Natural killer cell (primary cell): ENCODE data around the gene ARHGAP30. TPM values are rescaled to one million over a fixed set of nuclear protein-coding genes. Genes with fewer than 3 reads are reported as not detected.

Experiments
- ATAC-seq, 3 donors: fragments of 150-1000 bp in 2 of 3; fragments of 200-7000 bp in 1 of 3; cut with Tn5 transposase; 1 replicate in 1 of 3; 2 replicates in 2 of 3; pipeline ENCODE4 v1.10.0; 2021; ENCODE audit warnings: mild to moderate bottlenecking in 2 of 3, moderate library complexity in 2 of 3
- DNase-seq, 2 donors: peaks; one replicate each; pipeline versions ENCODE4 v3.0.0 to v3.0.0-alpha.2; 2013 to 2021; ENCODE audit warnings: mixed read lengths in 1 of 2
- H3K27ac ChIP-seq: one replicate; pipeline ENCODE4 v1.5.1; 2013; ENCODE audit warnings: mild to moderate bottlenecking, low read length
- H3K27me3 ChIP-seq: one replicate; pipeline ENCODE4 v1.6.1; 2013; ENCODE audit warnings: low read length; ENCODE audit not compliant: control insufficient read depth, insufficient read depth
- H3K36me3 ChIP-seq: one replicate; pipeline ENCODE4 v1.6.1; 2013; ENCODE audit warnings: low read length; ENCODE audit not compliant: control insufficient read depth, insufficient read depth
- H3K4me1 ChIP-seq: one replicate; pipeline ENCODE4 v1.6.1; 2013; ENCODE audit warnings: low read length; ENCODE audit not compliant: control insufficient read depth, insufficient read depth
- H3K4me3 ChIP-seq: one replicate; pipeline ENCODE4 v1.5.1; 2013; ENCODE audit warnings: low read length
- H3K9me3 ChIP-seq: one replicate; pipeline ENCODE4 v1.6.1; 2013; ENCODE audit warnings: low read length; ENCODE audit not compliant: control insufficient read depth, insufficient read depth
- H3K27ac Mint-ChIP-seq, 2 donors: one replicate each; pipeline ENCODE4 v1.8.0; 2022; ENCODE audit warnings: mild to moderate bottlenecking in 2 of 2, mixed read lengths in 2 of 2, moderate library complexity in 1 of 2
- H3K27me3 Mint-ChIP-seq, 2 donors: one replicate each; pipeline ENCODE4 v1.8.0; 2022; ENCODE audit warnings: low read depth in 2 of 2, mixed read lengths in 2 of 2
- H3K36me3 Mint-ChIP-seq: one replicate; pipeline ENCODE4 v1.8.0; 2022; ENCODE audit warnings: mixed read lengths
- H3K4me1 Mint-ChIP-seq, 2 donors: one replicate each; pipeline ENCODE4 v1.8.0; 2022; ENCODE audit warnings: mixed read lengths in 2 of 2
- H3K4me3 Mint-ChIP-seq: one replicate; pipeline ENCODE4 v1.8.0; 2022; ENCODE audit warnings: mild to moderate bottlenecking, moderate library complexity, mixed read lengths
- H3K9me3 Mint-ChIP-seq, 2 donors: one replicate each; pipeline ENCODE4 v1.8.0; 2022; ENCODE audit warnings: mixed read lengths in 2 of 2
- CTCF ChIP-seq: fragments of 200-600 bp; IDR thresholded peaks from one replicate; pipeline ENCODE4 v1.8.0; 2022; ENCODE audit warnings: antibody characterized with exemption
- WGBS: methylation state at CpG from one replicate; pipeline ENCODE4 v1.1.7; 2013; ENCODE audit warnings: missing lambda C conversion rate; ENCODE audit not compliant: insufficient coverage; 5-methylcytosine and 5-hydroxymethylcytosine counted together
- intact Hi-C: fragments of 100-400 bp; cut with micrococcal nuclease; formaldehyde crosslinking; loops from one replicate; pipeline ENCODE4 v1.14.2; 2022
- total RNA-seq, 4 donors: library from RNA; stranded (reverse); fragments of 120-200 nt in 1 of 4; gene quantifications; one replicate each; pipeline versions ENCODE4 v1.2.3 to v1.2.4, GENCODE V29; 2013 to 2022

Gene ARHGAP30
- total RNA-seq, 3 donors from 2014 or later (not counting 1 experiment from before 2014, with no cell fraction given) = 246 to 310 (median 272) TPM

GRCh38 chr1:161085165-161085564, 15.5 kb upstream of the ARHGAP30 start:
- Mint-ChIP-seq H3K9me3 (no peaks in the 10 kb centered on the region), H3K27ac (no peak overlapping the region), H3K4me3 (no peak overlapping the region), H3K4me1 (no peaks in the 10 kb centered on the region), H3K36me3 (no peaks in the 10 kb centered on the region), H3K27me3 (peaks cover 0 to 2% of the 10 kb centered on the region in 2 donors)
- WGBS = 81% methylated on average over 1 of the region's 2 CpGs
- no peak overlapping the region for H3K4me3 ChIP-seq
- H3K4me1 ChIP-seq = peaks cover 6% of the 10 kb centered on the region
- DNase-seq (no peak), ATAC-seq (no peak)
- intact Hi-C loops = no loop called here
- no peaks in the 10 kb centered on the region for H3K36me3 ChIP-seq
- TF ChIP-seq CTCF = no peak
- H3K9me3 ChIP-seq = no peaks in the 10 kb centered on the region
- H3K27ac ChIP-seq = no peak overlapping the region
- H3K27me3 ChIP-seq = no peaks in the 10 kb centered on the region

GRCh38 chr1:161084597-161084988, 14.9 kb upstream of the ARHGAP30 start:
- Mint-ChIP-seq H3K27me3 (peaks cover 0 to 2% of the 10 kb centered on the region in 2 donors), H3K9me3 (no peaks in the 10 kb centered on the region), H3K36me3 (no peaks in the 10 kb centered on the region), H3K4me3 (no peak overlapping the region), H3K4me1 (no peaks in the 10 kb centered on the region), H3K27ac (no peak overlapping the region)
- Histone ChIP-seq H3K9me3 (no peaks in the 10 kb centered on the region), H3K27ac (no peak overlapping the region), H3K27me3 (no peaks in the 10 kb centered on the region), H3K36me3 (no peaks in the 10 kb centered on the region), H3K4me3 (no peak overlapping the region), H3K4me1 (peaks cover 6% of the 10 kb centered on the region)
- WGBS = no CpG with 5 or more reads among the region's 1 CpG
- intact Hi-C loops = no loop called here
- ATAC-seq (no peak), DNase-seq (no peak)
- no peak for TF ChIP-seq CTCF

GRCh38 chr1:161083748-161084596, 14.3 kb upstream of the ARHGAP30 start:
- H3K27ac ChIP-seq = no peak overlapping the region
- no peaks in the 10 kb centered on the region for H3K36me3 Mint-ChIP-seq

More at GRCh38 chr1:161083748-161084596, 14.3 kb upstream of the ARHGAP30 start:
- DNase-seq = no peak
- H3K4me3 Mint-ChIP-seq = no peak overlapping the region
- ATAC-seq = no peak
- TF ChIP-seq CTCF = no peak
- Histone ChIP-seq H3K36me3 (no peaks in the 10 kb centered on the region), H3K27me3 (no peaks in the 10 kb centered on the region), H3K4me1 (peaks cover 6% of the 10 kb centered on the region), H3K4me3 (no peak overlapping the region), H3K9me3 (no peaks in the 10 kb centered on the region)
- no peaks in the 10 kb centered on the region for H3K4me1 Mint-ChIP-seq
- intact Hi-C loops = no loop called here
- H3K9me3 Mint-ChIP-seq = no peaks in the 10 kb centered on the region
- no peak overlapping the region for H3K27ac Mint-ChIP-seq
- WGBS = 84% methylated on average over 10 of the region's 10 CpGs
- peaks cover 0 to 2% of the 10 kb centered on the region in 2 donors for H3K27me3 Mint-ChIP-seq
